ENCODE data around the gene DNAH10.

The DNAH10 gene

GRCh38 chr12:123960029-123960735 lies 198.1 kb downstream of the DNAH10 start:
- no peak overlapping the region for H3K9ac ChIP-seq (ENCODE audit: low read length)
- H3K4me3 ChIP-seq (ENCODE audit: low read depth in 1 of 2, low read length in 2 of 2) = no peak overlapping the region
- H3K9me3 ChIP-seq (ENCODE audit: low read length) = no peaks in the 10 kb centered on the region
- peaks cover 3% of the 10 kb centered on the region for H3K4me1 ChIP-seq (ENCODE audit: insufficient read depth, low read length)
- no peak overlapping the region for H3K27ac ChIP-seq (ENCODE audit: low read depth, low read length)
- peaks cover 7% of the 10 kb centered on the region for H3K36me3 ChIP-seq (ENCODE audit: insufficient read depth, low read length)
- H3K27me3 ChIP-seq (ENCODE audit: control insufficient read depth in 1 of 2, insufficient read depth in 2 of 2, low read length in 2 of 2) = no peaks in the 10 kb centered on the region

GRCh38 chr12:123960856-123961255 lies 198.8 kb downstream of the DNAH10 start:
- Histone ChIP-seq H3K4me3 (ENCODE audit: low read depth in 1 of 2, low read length in 2 of 2) (no peak overlapping the region), H3K4me1 (ENCODE audit: insufficient read depth, low read length) (peaks cover 3% of the 10 kb centered on the region), H3K9ac (ENCODE audit: low read length) (no peak overlapping the region), H3K9me3 (ENCODE audit: low read length) (no peaks in the 10 kb centered on the region), H3K36me3 (ENCODE audit: insufficient read depth, low read length) (peaks cover 7% of the 10 kb centered on the region), H3K27ac (ENCODE audit: low read depth, low read length) (no peak overlapping the region), H3K27me3 (ENCODE audit: control insufficient read depth in 1 of 2, insufficient read depth in 2 of 2, low read length in 2 of 2) (no peaks in the 10 kb centered on the region)

GRCh38 chr12:123961585-123962345 lies 199.7 kb downstream of the DNAH10 start:
- Histone ChIP-seq H3K27me3 (ENCODE audit: control insufficient read depth in 1 of 2, insufficient read depth in 2 of 2, low read length in 2 of 2) (no peaks in the 10 kb centered on the region), H3K9me3 (ENCODE audit: low read length) (no peaks in the 10 kb centered on the region), H3K36me3 (ENCODE audit: insufficient read depth, low read length) (peaks cover 7% of the 10 kb centered on the region), H3K4me1 (ENCODE audit: insufficient read depth, low read length) (peaks cover 3% of the 10 kb centered on the region), H3K4me3 (ENCODE audit: low read depth in 1 of 2, low read length in 2 of 2) (no peak overlapping the region), H3K27ac (ENCODE audit: low read depth, low read length) (no peak overlapping the region), H3K9ac (ENCODE audit: low read length) (no peak overlapping the region)

GRCh38 chr12:123962513-123962912 lies 200.4 kb downstream of the DNAH10 start:
- Histone ChIP-seq H3K27ac (ENCODE audit: low read depth, low read length) (no peak overlapping the region), H3K27me3 (ENCODE audit: control insufficient read depth in 1 of 2, insufficient read depth in 2 of 2, low read length in 2 of 2) (no peaks in the 10 kb centered on the region), H3K36me3 (ENCODE audit: insufficient read depth, low read length) (peaks cover 7% of the 10 kb centered on the region), H3K9me3 (ENCODE audit: low read length) (no peaks in the 10 kb centered on the region), H3K4me3 (ENCODE audit: low read depth in 1 of 2, low read length in 2 of 2) (no peak overlapping the region), H3K9ac (ENCODE audit: low read length) (no peak overlapping the region), H3K4me1 (ENCODE audit: insufficient read depth, low read length) (peaks cover 3% of the 10 kb centered on the region)

- H3K27me3 ChIP-seq (ENCODE audit: control insufficient read depth in 1 of 2, insufficient read depth in 2 of 2, low read length in 2 of 2) = no peaks in the 10 kb centered on the region
- H3K9ac ChIP-seq (ENCODE audit: low read length) = no peak overlapping the region
- H3K27ac ChIP-seq (ENCODE audit: low read depth, low read length) = no peak overlapping the region
- peaks cover 7% of the 10 kb centered on the region for H3K36me3 ChIP-seq (ENCODE audit: insufficient read depth, low read length)
- no peaks in the 10 kb centered on the region for H3K9me3 ChIP-seq (ENCODE audit: low read length)
- H3K4me3 ChIP-seq (ENCODE audit: low read depth in 1 of 2, low read length in 2 of 2) = no peak overlapping the region
- peaks cover 5% of the 10 kb centered on the region for H3K4me1 ChIP-seq (ENCODE audit: insufficient read depth, low read length)
Observed at GRCh38 chr12:123963821-123964220, 201.7 kb downstream of the DNAH10 start.

- Histone ChIP-seq H3K4me3 (ENCODE audit: low read depth in 1 of 2, low read length in 2 of 2) (no peak overlapping the region), H3K27ac (ENCODE audit: low read depth, low read length) (no peak overlapping the region), H3K36me3 (ENCODE audit: insufficient read depth, low read length) (peaks cover 3% of the 10 kb centered on the region), H3K9me3 (ENCODE audit: low read length) (no peaks in the 10 kb centered on the region), H3K4me1 (ENCODE audit: insufficient read depth, low read length) (peaks cover 10% of the 10 kb centered on the region), H3K9ac (ENCODE audit: low read length) (no peak overlapping the region), H3K27me3 (ENCODE audit: control insufficient read depth in 1 of 2, insufficient read depth in 2 of 2, low read length in 2 of 2) (no peaks in the 10 kb centered on the region)
Observed at GRCh38 chr12:123965382-123965781, 203.3 kb downstream of the DNAH10 start.

GRCh38 chr12:123966596-123966995 lies 204.5 kb downstream of the DNAH10 start:
- H3K9me3 ChIP-seq (ENCODE audit: low read length) = no peaks in the 10 kb centered on the region
- no peaks in the 10 kb centered on the region for H3K36me3 ChIP-seq (ENCODE audit: insufficient read depth, low read length)
- H3K4me3 ChIP-seq (ENCODE audit: low read depth in 1 of 2, low read length in 2 of 2) = no peak overlapping the region
- peaks cover 18% of the 10 kb centered on the region for H3K4me1 ChIP-seq (ENCODE audit: insufficient read depth, low read length)
- no peaks in the 10 kb centered on the region for H3K27me3 ChIP-seq (ENCODE audit: control insufficient read depth in 1 of 2, insufficient read depth in 2 of 2, low read length in 2 of 2)
- no peak overlapping the region for H3K9ac ChIP-seq (ENCODE audit: low read length)
- H3K27ac ChIP-seq (ENCODE audit: low read depth, low read length) = no peak overlapping the region

GRCh38 chr12:123967121-123967586 lies 205.1 kb downstream of the DNAH10 start:
- Histone ChIP-seq H3K9me3 (ENCODE audit: low read length) (no peaks in the 10 kb centered on the region), H3K4me3 (ENCODE audit: low read depth in 1 of 2, low read length in 2 of 2) (no peak overlapping the region), H3K9ac (ENCODE audit: low read length) (no peak overlapping the region), H3K27me3 (ENCODE audit: control insufficient read depth in 1 of 2, insufficient read depth in 2 of 2, low read length in 2 of 2) (no peaks in the 10 kb centered on the region), H3K27ac (ENCODE audit: low read depth, low read length) (no peak overlapping the region), H3K4me1 (ENCODE audit: insufficient read depth, low read length) (peaks cover 18% of the 10 kb centered on the region), H3K36me3 (ENCODE audit: insufficient read depth, low read length) (no peaks in the 10 kb centered on the region)

- Histone ChIP-seq H3K27me3 (ENCODE audit: control insufficient read depth in 1 of 2, insufficient read depth in 2 of 2, low read length in 2 of 2) (no peaks in the 10 kb centered on the region), H3K27ac (ENCODE audit: low read depth, low read length) (peak overlapping the region; percentile 81), H3K9me3 (ENCODE audit: low read length) (no peaks in the 10 kb centered on the region), H3K4me1 (ENCODE audit: insufficient read depth, low read length) (peaks cover 29% of the 10 kb centered on the region), H3K9ac (ENCODE audit: low read length) (peak overlapping the region; percentile 91), H3K36me3 (ENCODE audit: insufficient read depth, low read length) (no peaks in the 10 kb centered on the region), H3K4me3 (ENCODE audit: low read depth in 1 of 2, low read length in 2 of 2) (peak overlapping the region; percentile 82 to 89)
Observed at GRCh38 chr12:123971449-123971769, 209.3 kb downstream of the DNAH10 start.

GRCh38 chr12:123971770-123972456 lies 209.8 kb downstream of the DNAH10 start:
- Histone ChIP-seq H3K9me3 (ENCODE audit: low read length) (no peaks in the 10 kb centered on the region), H3K4me3 (ENCODE audit: low read depth in 1 of 2, low read length in 2 of 2) (peak overlapping the region; percentile 82 to 89), H3K36me3 (ENCODE audit: insufficient read depth, low read length) (no peaks in the 10 kb centered on the region), H3K9ac (ENCODE audit: low read length) (peak overlapping the region; percentile 91), H3K27ac (ENCODE audit: low read depth, low read length) (peak overlapping the region; percentile 81), H3K4me1 (ENCODE audit: insufficient read depth, low read length) (peaks cover 29% of the 10 kb centered on the region), H3K27me3 (ENCODE audit: control insufficient read depth in 1 of 2, insufficient read depth in 2 of 2, low read length in 2 of 2) (no peaks in the 10 kb centered on the region)
